K562 treated with DMSO at 1 percent for 48 hours (cell line): ENCODE results near the gene PCBP4. TPM values are rescaled to one million over a fixed set of nuclear protein-coding genes. Genes with fewer than 3 reads are reported as not detected.

ENCODE experiments used
- total RNA-seq: library from RNA; unstranded; fragments of 300-600 nt; gene quantifications from 2 replicates; pipeline ENCODE4 v1.2.3, GENCODE V29; 2022; ENCODE audit warnings: low replicate concordance; ENCODE audit errors: extremely low read depth

Gene PCBP4
- not detected in 2 replicates for total RNA-seq

DNA sequence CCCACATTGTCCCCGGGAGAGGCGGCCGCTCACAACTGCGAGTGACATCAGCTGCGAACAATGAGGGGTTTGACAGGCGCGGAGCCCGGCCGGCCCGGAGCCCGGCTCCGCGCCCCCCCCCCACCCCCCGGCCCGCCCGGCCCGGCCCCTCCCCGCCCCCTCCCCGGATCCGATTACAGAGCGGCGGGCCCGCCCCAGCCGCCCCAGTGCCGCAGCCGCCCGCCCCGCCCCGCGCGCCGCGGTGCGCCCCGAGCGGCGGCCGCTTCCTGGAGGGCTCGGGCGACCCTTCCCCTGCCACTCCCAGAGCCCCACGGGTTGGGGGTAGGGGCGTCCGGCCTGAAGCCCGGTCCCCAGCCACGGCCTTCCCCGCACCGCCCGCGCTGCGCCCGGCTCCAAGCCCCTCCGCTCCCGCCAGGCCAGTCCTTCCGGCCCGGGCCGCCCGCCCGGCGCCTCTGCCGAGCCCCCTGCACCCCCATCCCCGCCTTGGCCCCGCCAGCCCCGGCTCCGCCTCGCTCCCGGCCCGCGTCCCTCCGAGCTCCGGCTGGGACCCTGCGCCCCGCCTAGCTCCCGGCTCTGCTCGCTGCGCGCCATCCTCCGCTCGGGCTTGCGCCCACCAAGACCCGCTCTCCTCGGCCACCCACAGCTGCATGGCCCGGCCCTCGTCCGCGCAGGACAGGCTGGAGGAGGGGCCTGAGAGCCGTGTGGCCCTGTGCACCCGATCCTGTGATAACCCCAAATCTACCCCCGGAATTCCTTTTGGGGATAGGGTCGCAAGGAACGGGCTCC is at the start of gene PCBP4:
PCBP4 (minus strand) TSS at position 71 of the 786 bp plus-strand sequence. CDS start 6,214 bp downstream, outside the sequence.

DNA sequence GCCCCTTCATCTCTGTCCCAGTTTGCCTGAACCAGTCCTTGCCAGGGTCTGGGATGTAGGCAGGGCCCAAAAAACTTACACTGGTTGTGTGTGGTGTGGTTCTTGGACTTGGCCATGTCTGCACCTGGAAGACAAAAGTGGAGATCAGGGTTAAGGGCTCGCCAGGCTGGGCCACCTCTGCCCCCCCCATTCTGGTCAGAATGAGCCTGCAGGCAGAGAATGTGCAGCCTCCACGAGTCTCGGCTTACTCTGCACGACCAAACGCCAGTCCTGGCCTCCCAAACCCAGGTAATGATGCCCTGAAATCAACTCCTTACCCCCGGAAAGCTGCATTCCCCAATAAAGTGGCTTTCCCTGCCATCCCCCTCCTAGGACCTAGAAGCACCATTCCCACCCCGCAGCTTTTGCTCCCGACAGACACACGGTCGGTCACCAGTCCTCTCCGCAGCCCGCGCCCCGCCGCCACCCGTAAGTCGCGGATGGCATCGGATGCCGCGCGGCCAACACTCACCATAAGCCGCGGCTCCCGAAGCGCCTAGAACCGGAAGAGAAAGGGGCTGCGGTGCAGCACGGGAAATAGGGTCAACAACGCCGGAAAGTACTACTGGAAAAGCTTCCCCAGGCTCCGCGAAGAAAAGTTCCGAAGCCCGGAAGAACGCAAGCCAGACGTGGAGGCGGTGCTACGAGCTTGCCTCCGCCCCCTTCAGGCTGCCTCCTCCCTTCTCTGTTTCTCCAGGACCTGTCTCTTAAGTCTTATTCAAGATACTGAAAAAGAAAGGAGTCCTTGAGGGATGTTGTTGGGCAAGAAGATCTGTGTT is 28.3 kb upstream of the PCBP4 start, which contains the start of gene RPL29:
RPL29 (minus strand) TSS at position 550 of the 818 bp plus-strand sequence; CDS start at position 116, 434 bp downstream.

DNA sequence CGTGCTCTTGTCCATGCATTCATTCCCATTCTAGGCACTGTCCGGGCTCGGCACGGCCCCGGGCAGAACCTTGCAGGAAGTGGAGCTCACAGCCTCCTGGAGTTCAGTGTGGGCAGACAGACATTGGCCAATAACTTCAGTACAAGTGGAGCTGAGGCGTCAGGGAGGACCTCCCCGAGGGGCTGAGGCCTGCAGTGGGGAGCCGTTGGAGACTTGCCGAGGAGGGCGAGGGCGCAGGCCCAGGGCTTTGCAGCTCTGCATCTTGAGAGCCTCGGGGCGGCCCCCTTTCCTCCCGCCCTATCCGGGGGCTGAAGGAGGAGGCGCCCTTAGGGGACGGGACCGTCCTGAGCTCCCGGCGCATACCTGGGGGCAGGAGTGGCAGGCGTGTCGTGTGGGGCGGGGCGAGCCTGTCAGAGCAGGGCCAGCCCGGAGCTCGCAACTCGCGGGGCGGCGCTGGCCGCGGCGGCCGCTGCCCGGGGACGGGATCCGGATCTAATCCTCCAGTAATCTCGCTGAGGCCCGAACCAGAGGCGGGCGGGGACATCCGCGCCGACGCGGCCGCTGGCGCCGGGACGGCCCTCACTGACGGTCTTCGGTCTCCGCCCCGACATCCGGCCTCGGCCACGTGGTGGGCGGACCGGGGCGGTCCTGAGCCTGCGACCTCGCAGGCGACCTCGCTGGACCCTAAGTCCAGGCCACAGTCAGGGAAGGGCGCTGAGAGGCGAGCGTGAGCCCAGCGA is 15.8 kb upstream of the PCBP4 start, which contains the start of gene ACY1:
ACY1 (plus strand) TSS at position 698 of the 740 bp plus-strand sequence. CDS start 530 bp downstream, outside the sequence.

DNA sequence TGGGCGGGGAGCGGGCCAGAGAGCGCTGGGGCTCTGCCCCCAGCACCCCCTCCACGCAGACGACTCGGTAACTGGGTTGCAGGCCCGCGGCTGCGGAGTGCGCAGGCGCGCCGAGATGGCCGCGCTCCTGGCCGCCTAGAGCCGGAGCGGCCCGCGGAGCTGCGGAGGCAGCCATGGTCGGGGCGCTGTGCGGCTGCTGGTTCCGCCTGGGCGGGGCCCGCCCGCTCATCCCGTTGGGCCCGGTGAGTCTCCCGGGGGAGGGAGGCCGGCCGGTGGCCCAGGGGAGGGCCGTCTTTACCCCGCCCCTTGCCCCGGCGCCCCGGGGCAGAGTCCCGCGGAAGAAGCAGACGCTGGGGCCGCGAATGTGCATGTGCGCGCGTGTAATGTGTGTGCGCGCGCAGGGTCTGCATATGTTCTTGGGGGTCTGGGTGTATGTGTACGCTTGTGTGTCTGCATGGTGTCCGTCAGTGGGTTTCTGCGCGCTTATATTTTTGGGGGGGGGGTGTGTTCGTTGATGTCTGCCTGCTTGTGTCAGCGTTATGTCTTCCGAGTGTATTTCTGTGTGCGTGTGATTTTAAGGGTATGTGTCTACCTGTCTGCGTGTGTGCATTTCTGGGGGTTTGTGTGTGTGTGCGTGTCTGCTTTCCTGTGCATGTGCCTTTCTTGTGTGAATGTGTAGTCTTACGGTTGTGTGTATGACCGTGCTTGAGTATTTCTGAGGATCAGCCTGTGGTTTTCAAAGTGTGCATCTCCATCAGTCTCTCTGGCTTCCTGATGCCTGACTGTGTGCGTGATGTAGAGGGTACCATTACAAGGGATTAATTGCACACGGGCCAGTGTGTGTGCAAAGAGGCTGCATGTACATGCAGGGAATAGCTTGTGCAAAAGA is 8.0 kb upstream of the PCBP4 start, which contains the start of gene ABHD14A:
ABHD14A (plus strand) TSS at position 102 of the 889 bp plus-strand sequence; CDS start at position 174, 72 bp downstream.

DNA sequence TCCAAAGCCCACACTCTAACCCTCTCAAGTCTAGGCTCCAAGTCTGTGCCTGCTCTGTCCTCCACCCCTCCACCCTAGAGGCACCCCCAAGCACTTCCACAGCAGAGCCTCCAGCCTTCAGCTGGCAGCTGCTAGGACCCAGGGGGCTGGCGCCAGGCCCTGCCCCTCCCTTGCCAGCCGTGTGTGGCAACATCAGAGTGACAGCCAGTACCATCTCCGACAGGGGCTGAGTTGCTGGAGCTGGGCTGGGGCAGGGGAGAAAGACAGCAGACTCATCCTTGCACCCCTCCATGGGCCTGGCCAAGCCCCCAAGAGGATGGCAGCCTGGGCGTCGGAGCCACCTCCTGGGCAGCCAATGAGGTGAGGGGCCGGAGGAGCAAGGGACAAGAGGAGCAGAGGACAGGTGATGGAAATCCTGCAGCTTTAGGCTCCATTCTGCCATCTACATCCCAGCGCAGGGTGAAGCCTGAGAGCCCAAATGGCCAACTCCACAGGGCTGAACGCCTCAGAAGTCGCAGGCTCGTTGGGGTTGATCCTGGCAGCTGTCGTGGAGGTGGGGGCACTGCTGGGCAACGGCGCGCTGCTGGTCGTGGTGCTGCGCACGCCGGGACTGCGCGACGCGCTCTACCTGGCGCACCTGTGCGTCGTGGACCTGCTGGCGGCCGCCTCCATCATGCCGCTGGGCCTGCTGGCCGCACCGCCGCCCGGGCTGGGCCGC is 11.9 kb downstream of the PCBP4 start, which contains the start of gene GPR62:
GPR62 (plus strand) TSS at position 207 of the 718 bp plus-strand sequence; CDS start at position 479, 272 bp downstream.

DNA sequence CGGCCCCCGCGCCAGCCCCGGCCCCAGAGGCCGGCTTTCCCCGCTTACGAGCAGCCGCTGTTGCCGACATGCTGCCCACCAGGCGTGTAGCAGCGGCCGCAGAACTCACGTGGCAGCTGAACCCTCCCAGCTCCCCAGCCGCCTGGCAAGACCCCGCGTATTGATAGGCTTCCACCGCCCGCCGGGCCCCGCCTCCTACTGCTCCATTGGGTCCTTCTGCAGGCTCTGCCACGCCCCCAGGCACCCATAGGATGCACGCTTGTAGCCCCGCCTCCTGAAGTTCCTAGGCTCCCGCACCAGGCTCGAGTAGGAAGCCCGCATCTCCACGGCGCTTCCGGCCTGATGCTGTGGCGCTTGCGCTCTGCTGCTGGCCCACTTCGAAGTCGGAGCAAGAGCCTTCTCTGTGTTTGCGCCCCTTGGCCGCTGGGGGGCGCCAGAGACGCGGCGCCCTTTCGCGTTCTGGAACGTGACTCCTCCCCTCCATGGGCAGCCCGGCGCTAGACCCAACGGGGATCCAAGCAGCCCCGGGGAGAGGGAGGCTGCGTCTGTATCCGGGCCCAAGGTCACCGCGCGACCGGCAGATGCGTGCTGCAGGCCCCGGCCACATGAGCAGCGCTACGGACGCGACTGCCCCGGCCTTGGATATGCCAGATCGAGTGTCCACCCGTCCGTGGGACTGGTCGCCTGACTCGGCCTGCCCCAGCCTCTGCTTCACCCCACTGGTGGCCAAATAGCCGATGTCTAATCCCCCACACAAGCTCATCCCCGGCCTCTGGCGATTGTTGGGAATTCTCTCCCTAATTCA is 25.3 kb downstream of the PCBP4 start, which contains the start of the genes PARP3 and RRP9:
PARP3 (plus strand) TSS at position 566 of the 805 bp plus-strand sequence. CDS start 993 bp downstream, outside the sequence.
RRP9 (minus strand) TSS at position 107 of the 805 bp plus-strand sequence; CDS start at position 70, 37 bp downstream.

Other genes with a start within 250 kb of the PCBP4 start
- not detected in 2 replicates for gene IQCF6, start 188.2 kb downstream of the PCBP4 start, total RNA-seq
- gene IQCF2, start 105.8 kb downstream of the PCBP4 start, total RNA-seq, result not detected in 2 replicates
- not detected in 2 replicates for gene IQCF5, start 91.9 kb downstream of the PCBP4 start, total RNA-seq
- not detected in 2 replicates for gene IQCF1, start 64.1 kb downstream of the PCBP4 start, total RNA-seq
- gene RRP9, start 25.6 kb downstream of the PCBP4 start, total RNA-seq, result not detected in 2 replicates
- gene PARP3, start 25.1 kb downstream of the PCBP4 start, total RNA-seq, result not detected in 2 replicates
- not detected in 2 replicates for gene GPR62, start 12.1 kb downstream of the PCBP4 start, total RNA-seq
- 366 TPM in 1 of 2 replicates, not detected in the other for gene ABHD14B, start 6.6 kb upstream of the PCBP4 start, total RNA-seq
- gene ABHD14A, start 7.6 kb upstream of the PCBP4 start, total RNA-seq, result not detected in 2 replicates
- gene ACY1, start 16.1 kb upstream of the PCBP4 start, total RNA-seq, result not detected in 2 replicates
- gene RPL29, start 28.4 kb upstream of the PCBP4 start, total RNA-seq, result 1,192 TPM in 1 of 2 replicates, not detected in the other
- not detected in 2 replicates for gene DUSP7, start 89.1 kb upstream of the PCBP4 start, total RNA-seq
- not detected in 2 replicates for gene POC1A, start 187.0 kb upstream of the PCBP4 start, total RNA-seq
- not detected in 2 replicates for gene ALAS1, start 230.7 kb upstream of the PCBP4 start, total RNA-seq